Left renal cortex interstitium (tissue), 4 donors: ENCODE results near the gene RNF157. TPM values are rescaled to one million over a fixed set of nuclear protein-coding genes. Genes with fewer than 3 reads are reported as not detected.
"Not testable (repeated sequence)": the region's sequence is repeated elsewhere in the genome, so short reads cannot be mapped to it uniquely, and the experiment has no call there.

Experiments used
- DNase-seq, 4 donors: peaks; one replicate each; pipeline ENCODE4 v3.0.0-alpha.2; 2013; ENCODE audit warnings: low read depth in 4 of 4, low spot score in 2 of 4, missing footprints in 1 of 4
- polyA plus RNA-seq, 4 donors: library from polyadenylated mRNA; unstranded; fragments of 120-200 nt; gene quantifications; one replicate each; pipeline ENCODE4 v1.2.1, GENCODE V29; 2013; ENCODE audit not compliant: insufficient read length in 4 of 4

RNF157 gene
- polyA plus RNA-seq, 4 donors, result 22.0 to 39.1 (median 28.8) TPM

DNA sequence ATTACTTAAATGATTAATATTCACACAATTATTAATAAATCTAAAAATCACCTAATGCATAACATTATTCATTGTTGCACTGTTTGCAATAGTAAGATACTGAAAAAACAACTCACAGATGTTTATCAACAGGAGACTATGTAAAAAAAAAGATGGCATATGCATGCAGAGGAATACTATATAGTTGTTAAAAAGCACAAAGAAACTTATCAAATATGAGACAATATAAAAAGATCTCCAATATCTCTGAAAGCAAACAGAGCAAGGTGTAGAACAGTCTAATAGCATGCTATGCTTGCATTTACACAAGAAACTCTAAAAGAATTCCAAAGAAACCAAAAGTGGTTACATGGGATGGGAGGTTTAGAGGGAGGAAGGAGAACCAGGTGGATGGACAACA, 3.7 kb downstream of the RNF157 start:
- no peak for DNase-seq

DNA sequence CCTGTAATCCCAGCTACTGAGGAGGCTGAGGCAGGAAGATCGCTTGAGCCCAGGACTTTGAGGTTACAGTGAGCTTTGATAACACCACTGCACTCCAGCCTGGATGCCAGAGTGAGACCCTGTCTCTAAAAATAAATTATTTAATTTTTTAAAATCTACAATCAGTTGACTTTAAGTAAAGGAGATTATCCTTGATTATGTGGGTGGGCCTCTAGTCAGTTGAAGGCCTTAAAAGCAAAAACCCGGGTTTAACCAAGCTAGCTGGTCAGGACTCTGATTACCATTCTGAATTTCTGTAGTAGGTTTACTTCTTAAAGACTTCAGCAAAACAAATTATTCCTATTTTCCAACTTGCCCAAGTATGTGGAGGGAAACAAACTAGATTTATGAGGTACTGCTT, 4.4 kb downstream of the RNF157 start:
- DNase-seq, result no peak

DNA sequence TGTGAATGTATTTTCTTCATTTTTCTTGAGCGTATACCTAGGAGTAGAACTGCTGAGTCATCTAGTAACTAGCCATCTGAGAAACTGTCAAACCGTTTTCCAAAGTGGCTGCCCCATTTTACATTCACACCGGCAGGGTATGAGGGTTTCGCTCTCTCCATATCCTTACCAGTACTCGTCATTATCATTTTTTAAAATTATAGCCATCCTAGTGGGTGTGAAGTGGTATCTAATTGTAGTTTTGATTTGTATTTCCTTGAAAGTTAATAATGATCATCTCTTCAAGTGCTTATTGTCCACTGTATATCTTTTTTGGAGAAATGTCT, 6.0 kb downstream of the RNF157 start:
- DNase-seq, result no peak

DNA sequence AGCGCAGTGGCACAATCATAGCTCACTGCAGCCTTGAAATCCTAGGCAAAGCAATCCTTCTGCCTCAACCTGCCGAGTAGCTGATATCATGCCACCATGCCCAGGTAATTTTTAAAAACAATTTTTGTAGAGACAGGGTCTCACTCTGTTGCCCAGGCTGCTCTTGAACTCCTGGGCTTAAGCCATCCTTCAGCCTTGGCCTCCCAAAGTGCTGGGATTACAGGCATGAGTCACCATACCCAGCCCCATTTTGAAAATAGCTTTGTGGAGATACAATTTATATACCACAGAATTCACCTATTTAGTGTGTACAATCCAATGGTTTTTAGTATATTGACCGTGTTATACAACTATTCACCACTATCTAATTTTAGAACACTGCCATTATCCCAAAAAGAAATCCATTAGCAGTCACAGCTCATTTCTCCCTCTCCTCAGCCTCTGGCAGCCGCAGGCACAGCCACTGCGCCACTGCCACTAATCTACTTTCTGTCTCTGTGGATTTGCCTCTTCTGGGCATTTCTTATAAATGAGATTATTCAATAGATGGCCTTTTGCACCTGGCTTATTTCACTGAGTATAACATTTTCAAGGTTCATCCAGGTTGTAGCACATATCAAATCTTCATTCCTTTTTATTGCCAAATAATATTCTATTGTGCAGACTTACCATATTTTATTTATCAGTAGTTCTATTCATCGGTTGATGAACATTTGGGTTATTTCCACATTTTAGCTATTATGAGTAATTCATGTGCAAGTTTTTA, 6.5 kb downstream of the RNF157 start:
- DNase-seq, result no peak

DNA sequence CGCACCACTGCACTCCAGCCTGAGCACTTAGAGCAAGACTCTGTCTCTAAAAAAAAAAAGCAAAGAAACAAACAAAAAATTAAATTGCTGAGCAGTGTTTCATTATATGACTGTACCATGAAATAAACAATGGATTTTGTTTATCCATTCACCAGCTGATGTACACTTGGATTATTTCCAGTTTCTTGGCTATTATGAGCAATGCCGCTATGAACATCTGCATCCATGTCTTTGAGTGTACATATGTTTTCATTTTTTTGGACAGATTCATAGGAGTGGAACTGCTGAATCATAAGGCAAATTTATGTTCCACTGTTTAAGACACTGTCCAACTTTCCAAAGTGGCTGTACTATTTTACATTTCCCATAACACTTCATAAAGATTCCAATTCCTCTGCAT, 8.0 kb downstream of the RNF157 start:
- no peak for DNase-seq

DNA sequence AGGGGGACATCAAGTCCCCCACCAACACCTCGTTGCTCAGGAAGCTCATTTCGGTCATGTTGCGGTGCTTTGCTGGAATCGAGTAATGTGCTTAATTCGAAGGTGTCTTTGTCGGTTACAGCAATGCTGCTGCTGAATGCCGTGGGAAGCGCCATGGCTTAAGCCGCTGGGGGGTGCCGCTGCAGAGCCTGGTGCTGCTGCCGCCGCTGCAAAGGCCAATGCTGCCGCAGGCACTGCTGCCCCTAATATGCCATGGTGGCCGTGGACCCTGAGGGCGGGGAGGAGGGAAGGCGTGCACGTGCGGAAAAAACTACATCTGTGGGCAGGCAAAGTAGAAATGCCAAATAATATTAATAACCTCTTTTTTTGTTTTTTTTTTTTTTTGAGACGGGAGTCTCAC, 13.5 kb downstream of the RNF157 start:
- DNase-seq, result not testable (repeated sequence)

DNA sequence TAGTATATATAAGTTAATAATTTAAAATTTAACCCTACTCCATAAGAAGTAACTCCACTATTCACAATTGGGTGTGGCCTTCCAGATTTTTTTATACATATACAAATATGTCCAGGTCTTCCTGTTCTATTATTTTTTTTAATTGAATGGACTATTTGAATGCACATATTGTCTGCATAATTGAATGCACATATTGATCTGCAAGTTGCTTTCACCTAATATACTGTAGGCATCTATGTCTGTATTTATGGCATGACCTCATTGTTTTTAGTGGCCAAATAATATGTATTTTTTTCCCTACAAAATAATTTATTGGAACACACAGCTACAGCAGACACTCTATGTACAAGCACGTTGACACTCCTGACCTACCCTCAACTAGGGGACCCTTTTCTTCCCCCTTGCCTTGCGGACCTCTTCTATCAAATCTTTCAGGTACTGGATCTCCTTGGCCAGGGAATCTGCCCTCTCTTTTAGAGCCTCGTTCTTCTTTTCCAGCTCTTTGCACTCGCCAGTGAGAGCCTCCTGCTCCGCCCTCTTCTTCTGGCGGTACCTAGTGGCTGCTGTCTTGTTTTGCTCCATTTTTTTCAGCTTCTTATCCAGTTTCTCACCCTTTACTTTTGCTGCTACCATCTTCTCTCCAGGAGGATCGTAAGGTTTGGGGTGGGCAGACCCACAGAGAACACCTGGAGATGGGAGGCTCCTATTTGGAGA, 14.8 kb downstream of the RNF157 start:
- not testable (repeated sequence) for DNase-seq

DNA sequence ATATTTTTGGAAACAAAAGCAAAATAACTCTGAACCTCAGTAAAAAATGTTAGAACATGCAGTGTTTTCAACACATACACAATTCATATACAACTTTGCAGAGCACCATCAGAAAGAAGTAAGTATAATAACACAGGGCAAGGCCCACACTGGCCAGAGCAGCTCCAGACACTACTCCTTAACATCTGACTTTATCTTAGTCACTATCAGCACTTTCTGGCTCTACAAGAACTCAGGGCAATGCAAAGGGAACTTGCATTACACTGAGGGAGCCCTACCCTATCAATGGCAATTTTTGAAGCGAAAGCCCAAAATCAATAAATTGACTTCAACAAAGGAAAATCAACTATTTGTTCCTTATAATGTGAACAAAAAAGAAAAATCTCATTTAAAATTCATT, 16.5 kb downstream of the RNF157 start:
- no peak for DNase-seq

DNA sequence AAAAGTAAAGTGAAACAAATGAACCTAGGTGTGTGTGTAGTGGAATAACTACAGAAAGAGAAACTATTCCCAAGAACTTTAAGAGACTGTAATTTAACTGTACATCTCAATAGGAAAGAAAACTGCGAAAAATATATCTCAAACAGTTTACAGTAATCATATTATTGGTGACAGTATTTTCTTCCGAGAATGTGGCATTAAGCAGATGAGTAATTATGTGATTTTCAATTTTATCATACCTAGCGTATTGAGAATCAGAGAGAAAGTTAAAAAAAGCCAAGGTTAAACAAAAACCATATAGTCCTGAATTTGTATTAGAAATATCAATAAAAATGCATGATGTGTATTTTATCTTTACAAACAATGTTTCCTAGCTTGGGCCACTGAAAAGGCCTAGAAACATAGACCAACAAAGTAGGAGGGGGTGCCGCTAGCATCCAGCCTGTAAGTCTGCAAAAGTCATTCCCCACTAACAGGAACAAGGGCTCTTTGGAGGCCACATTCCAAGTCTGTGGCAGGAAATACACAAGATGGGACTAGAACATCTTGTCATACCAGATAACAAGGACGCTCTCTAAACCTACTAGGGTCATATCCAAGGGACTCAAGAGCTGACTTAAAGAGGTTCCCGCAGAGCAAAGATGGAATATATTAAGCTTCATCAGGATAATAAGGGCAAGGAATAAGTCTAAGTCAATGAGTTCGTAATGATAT, 20.5 kb downstream of the RNF157 start:
- no peak for DNase-seq

DNA sequence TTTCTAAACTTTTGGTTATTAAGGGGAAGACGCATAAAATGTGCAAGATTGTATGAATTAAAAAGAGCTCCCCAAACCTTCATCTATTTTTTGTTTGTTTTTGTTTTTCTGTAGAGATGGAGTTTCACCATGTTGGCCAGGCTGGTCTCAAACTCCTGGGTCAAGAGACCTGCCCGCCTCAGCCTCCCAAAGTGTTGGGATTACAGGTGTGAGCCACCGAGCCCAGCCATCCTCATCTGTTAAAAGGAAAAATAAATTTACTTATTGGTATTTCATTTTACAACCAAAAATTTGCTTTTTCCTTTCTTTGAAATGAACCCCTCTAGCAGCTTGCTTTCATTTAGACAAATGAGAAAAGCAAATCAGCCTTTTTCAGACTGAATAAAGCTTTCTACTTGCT, 23.2 kb downstream of the RNF157 start:
- no peak for DNase-seq

DNA sequence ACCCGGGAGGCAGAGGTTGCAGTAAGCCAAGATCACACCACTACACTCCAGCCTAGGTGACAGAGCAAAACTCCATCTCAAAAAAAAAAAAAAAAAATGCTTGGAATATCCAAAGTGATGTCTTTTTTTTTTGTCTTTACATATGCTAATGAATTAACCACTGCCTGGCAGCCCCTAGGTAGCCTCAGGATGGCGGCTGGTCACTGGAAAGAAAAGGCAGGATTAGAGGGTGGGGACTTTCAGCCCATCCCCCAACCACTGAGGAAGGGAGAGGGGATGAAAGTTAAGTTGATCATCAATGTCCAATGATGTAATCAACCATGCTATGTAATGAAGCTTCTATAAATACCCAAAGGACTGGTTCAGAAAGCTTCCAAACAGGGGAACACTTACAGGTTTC, 26.8 kb downstream of the RNF157 start:
- DNase-seq, result no peak

DNA sequence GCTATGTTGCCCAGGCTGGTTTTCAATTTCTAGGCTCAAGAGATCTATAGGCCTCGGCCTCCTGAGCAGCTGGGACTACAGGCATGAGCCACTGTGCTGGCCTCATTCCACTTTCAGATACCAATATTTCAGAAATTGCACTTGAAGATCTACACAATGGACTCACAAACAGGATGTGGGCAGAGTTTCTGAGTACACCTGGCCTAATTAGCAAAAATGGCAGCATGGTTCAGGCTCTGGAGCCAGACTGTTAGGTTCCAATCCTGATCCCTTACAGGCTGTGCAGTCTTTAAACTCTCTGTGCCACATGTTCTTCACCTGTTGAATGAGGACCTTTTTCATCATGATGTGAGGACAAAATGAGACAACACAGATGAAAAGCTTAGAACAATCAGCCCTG, 32.2 kb downstream of the RNF157 start:
- no peak for DNase-seq

DNA sequence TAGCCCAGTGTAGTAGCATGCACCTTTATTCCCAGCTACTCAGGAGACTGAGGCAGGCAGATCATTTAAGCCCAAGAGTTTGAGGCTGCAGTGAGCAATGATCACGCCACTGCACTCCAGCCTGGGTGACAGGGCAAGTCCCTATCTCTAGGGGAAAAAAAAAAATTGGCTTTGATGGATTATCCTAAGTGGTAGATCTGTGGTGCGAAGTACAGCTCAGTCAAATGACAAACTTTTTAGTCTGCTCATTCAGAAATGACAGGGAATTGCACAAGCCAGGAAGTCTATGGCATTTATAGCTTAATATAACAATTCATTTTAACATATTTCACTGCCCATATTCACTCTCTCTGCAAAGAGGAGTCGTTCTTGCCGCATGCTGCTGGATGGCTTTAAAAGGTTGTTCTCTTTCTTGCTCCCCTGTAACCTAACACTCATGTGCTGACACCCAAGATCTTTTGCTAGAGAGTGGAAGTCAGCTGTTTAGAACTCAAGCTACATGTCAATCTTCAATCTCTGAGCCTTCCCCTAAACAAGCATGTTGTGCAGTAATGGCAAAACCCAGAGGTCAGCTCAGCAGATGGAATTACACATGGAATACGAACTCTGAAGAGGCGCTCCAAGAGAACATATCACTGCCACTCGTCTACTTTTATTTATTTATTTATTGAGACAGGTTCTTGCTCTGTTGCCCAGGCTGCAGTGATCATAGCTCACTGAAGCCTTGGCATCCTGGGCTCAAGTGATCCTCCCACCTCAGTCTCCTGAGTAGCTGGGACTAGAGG, 32.8 kb downstream of the RNF157 start:
- no peak for DNase-seq

DNA sequence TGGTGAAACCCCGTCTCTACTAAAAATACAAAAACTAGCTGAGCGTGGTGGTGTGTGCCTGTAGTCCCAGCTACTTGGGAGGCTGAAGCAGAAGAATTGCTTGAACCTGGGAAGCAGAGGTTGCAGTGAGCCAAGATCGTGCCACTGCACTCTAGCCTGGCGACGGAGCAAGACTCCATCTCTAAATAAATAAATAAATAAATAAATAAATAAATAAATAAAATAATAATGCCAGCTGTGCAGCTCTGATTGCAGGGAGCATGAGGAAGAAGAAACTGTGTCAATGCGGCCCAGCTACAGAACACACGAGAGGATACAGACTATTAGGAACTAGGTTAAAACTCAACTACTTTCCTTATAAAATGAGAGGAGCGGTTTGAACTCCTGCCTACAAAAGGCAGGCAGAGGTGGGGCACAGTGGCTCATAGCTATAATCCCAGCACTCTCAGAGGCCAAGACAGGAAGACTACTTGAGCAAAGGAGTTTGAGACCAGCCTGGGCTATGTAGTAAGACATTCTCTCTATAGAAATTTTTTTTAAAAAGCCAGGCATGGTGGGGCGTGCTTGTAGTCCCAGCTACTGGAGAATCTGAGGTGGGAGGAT, 34.6 kb downstream of the RNF157 start:
- not testable (repeated sequence) for DNase-seq

DNA sequence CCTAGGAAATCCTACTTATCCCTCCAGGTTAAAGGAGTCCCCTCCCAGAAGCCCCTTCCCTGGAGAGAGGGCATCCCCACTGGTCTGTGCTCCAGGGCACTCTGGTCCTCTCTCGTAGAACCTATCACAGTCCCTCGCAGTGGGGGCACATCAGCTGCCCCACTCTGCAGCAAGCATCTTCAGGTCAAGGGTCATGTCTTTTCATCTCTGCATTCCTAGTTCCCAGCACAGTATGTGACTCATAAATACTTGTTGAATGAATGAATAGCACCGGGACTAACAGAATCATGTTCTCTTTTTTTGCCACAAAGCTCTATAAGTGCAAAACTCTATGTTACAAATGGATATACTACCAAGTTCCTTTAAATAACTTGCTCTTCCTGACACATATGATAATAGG, 36.0 kb downstream of the RNF157 start:
- no peak for DNase-seq

DNA sequence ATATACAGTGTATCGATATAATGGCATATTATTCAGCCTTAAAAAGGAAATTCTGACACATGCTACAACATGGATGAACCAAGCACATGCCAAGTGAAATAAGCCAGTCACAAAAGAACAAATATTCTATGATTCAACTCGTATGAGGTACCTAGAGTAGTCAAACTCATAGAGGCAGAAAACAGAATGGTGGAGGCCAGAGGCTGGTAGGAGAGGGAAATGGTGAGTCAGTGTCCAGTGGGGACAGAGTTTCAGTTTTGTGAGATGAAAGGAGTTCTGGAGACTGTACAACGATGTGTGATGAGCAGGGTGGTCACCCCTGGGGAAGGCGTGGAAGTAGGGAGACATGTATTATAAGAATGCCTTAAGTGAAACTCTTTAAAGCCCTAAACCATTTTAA, 39.9 kb downstream of the RNF157 start:
- no peak for DNase-seq

DNA sequence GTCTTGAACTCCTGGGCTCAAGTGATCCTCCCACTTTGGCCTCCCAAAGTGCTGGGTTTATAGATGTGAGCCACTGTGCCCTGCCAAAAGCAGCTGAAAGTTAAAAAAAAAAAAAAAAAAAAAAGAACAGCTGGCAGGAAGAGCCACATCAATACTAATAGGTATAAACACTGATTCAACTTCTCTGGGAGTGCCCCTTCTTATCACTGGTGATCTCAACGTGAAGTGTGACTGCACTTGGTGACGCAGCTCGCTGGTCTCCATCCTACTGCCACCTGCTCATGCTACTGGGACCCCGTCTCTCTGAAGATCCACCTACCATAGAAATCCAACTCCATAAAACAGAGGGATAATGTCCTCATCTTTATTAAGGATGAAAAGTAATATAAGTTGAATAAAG, 40.8 kb downstream of the RNF157 start:
- no peak for DNase-seq

DNA sequence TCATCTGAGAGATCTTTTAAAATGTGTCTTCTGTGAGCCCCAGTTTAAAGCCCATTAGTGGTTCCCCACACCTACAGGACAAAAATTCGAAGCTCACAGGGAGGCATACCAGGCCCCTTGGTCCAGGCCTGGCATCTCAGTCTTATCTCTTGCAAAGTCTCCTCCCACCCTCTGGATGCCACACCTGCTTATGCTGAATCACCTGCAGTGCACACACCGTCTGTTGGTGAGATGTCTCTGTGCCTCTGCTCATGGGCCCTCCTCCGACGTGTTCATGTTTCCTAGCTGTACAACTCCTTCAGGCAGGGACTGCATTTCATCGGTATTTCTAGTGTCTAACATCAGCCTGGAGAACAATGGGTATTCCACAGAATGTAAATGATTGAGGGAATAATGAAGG, 41.6 kb downstream of the RNF157 start:
- no peak for DNase-seq

DNA sequence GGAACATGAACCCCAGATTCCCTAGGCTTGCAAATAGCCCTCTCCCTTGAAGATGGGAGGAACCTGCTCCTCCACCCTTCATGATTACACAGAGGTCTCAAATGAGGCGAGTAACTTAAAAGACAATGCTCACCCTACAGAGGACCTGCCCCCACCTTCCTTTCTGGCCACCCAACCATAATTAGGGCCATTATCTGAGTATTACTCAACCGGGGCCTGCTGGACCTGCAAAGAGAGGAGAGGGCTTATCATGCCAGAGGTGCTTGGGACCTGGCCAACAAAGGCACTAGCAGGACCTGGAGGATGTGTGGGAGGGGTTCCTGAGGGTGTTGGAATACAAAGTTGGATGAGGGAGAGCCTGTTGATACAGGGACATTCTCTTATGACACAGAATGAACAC, 42.4 kb downstream of the RNF157 start:
- DNase-seq, result no peak

DNA sequence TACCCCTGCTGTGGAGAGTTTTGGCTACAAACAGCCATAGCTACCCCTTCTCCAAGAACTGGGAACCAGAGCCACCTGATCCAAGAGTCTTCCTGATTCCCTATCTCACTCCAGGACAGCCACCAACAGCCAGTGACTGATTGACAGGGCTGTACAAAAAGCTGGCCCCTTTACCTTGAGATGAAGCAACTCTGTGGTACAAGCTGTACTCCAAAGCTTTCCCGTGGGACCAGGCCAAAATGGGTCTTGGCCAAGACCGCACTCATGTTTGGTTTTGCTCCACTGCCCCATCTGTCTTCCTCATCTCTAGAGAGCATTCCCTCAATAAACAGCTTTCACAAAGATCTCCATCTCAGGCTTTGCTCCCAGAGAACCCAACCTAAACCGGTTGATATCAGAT, 43.6 kb downstream of the RNF157 start:
- no peak for DNase-seq
